ENCODE measurements around the gene CPN2.

CPN2 gene

DNA sequence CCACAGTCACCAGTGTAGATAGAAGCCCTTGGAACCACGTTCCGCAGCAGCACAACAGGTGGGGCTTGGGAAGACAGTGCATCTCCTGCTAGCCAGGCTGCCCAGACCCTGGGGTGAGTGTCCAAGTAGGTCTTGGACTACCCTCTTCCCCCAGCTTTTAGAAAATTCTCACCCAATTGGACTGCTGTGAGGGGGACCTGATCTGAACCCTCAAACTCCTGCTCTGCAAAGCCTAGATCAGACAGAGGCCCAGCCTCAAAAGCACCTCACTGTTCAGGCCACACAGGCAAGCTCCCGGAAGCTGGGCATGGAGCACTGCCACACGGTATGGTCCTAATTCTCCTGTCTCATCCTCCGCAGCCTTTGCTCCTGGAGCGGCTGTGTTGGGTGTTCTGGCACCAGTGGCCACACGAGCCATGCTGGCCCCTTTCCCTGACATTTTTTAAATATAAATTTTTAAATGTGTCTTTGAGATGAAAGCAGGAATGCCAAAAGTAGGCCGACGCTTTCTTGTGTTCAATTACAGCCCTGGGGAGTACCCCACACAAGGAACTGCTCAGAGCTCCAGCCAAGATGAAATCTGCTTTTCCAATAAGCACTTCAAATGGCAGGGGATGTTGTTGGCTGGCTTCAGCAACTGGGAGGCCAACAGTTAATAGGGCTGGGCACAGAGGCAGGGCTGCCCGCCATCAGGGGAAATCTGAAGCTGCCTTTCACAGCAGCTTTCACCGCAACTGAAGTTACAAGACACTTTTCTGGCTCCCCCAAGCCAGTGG lies 40.9 kb downstream of the CPN2 start:
- no peak for DNase-seq

DNA sequence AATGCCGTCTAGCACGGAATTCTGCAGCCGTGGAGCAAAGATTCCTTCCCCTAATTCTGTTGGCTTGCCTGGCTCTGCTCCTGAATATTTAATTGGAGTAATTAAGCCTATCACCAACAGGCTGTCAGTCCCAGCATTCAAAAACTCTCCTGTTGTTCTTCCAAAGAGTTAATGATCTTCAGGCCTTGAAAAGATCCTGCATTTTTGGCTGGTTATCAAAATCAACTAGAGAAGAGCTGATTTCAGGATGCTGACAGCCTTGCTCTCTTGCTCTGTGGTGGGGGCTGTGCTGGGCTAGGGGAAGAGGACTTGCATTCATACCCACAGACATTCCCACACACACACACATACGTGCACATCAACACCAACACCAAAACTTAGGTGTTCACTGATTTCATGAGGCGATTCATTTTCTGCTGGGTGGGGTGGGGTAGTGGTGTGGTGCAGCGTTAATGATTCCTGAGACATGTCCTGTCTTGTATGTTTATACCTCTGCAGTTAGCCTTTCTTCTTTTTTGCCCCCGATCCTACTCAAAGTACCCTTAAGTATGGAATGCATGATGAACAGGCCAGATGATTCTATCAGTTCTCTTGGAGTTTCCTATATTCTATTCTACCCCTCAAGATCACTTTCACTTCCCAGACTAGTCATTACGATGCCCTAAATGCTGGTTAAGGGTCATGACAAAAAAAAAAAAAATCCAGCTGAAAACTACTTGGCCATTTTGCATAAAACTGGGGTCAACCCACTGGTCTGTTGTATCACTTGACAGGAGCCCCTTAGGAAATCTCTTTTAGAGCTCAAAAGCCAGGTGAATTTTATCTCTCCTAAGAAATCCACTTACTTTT lies 42.3 kb downstream of the CPN2 start:
- DNase-seq = no peak

DNA sequence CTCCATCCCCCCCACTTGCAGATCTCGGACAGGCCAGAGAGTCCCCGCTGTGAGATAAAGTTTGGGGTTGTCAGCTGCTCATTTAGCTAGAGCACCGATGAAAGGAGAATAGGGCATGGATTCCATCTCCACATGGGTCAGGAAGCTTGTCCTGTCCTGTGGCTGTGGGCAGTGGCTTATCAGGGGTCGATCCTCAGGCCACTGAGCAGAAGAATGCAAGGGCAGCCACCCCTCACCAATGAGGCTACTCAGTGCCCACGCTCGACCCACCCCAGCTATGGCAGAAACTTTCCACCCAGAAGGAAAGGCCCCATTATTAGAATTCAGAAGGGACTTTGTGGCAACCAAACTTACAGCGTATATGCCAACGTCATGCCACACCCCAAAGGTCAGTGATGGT lies 43.3 kb downstream of the CPN2 start:
- no peak for DNase-seq

DNA sequence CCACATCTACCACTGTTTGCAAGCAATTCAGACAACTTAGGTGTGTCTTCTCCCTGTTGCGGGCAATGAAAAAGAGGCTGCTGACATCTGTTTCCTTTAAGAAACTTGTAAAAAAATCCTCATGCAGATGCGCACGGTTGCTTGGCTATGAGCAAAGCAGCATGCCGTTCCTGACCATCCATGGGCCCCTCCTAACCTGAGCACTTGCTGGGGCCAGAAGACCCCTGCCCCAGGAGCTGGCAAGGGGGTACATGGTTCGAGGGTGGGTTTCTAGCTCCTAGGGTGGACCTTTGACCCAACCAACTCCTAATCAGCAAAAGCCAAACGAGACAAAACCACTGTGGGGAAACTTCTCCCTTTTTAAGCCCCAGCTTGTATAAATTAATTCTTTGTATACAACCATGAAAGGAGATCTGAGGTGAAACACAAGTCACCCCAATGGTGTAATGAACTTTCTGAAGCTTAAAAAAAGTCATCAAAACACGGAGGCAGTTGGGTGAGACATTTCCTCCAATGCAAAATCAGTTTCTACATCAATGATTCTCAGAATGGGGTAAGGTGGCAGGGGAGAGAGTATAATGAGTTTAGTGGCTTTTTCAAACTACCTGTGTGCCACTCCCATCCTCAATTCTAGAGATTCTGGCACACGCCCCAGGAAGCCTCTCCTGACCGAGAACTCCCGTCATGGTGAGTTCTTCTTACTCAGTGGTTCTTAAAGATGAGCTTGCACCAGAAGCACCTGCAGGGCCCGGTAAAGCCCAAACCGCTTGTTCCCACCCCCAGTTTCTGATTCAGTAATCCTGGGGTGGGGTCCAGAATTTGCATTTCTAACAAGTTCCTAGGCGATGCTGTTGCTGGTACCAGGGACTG lies 44.1 kb downstream of the CPN2 start:
- DNase-seq = no peak

DNA sequence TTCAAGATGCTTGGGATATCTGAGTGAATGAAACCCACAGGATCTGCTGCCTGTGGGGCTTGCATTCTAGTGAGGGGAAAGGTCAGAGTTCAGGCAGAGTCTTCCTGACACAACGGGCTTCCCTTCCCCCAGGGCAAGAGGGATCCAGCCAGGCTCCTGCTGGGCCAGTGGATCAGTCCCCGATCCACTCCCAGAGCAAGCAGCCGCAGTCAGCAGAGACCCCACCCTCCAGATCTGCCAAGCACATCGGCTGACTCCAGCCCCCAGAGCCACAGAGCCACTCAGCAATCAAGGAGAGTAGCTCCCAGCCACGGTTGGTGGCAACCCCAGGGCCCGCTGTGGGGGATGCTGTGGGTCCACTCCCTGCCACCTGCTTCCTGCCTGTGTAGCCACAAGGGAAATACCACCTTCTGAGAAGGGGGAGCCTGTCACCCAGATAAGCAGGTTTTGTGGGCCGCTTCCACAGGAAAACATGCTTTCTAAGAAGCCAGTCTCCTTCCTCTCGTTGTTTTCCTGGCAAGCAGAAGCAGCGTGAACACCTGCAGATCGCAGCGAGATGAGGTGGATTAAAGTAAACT lies 44.9 kb downstream of the CPN2 start:
- DNase-seq = no peak

DNA sequence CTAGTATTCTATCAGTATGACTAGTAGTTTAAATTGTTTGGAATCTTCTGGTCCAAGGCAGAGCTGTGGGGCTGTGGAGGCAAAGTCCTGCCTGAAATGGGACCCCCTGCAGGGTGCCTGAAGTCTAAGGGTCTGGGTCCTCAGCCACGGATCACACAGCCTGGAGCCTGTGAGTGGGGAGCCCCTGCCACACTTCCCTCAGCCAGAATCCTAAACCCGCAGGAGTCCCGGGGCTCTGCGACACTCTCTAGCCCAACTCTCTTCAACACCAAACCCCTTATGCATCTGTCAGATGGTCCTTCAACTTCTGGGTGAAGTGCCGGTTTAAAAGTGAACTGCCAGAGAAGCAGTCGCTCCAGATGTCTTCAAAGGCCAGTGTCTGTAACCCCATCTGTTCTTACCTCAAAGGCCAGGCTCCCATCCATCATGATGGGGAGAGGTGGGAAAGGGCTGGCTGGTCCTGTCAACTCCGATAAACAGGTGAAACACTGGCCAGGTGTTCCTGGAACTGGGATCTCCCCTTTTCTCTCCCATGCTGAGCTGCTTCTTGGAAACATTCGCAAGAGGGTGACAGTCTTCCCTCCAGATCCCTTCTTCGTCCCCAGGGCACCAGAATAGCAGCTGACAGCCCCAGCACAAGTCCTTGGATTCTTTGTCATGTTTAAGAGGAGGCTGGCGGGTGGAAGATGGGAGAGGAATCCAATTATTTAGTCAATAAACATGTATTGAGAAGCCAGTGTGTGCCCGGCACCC lies 45.6 kb downstream of the CPN2 start:
- DNase-seq = no peak

DNA sequence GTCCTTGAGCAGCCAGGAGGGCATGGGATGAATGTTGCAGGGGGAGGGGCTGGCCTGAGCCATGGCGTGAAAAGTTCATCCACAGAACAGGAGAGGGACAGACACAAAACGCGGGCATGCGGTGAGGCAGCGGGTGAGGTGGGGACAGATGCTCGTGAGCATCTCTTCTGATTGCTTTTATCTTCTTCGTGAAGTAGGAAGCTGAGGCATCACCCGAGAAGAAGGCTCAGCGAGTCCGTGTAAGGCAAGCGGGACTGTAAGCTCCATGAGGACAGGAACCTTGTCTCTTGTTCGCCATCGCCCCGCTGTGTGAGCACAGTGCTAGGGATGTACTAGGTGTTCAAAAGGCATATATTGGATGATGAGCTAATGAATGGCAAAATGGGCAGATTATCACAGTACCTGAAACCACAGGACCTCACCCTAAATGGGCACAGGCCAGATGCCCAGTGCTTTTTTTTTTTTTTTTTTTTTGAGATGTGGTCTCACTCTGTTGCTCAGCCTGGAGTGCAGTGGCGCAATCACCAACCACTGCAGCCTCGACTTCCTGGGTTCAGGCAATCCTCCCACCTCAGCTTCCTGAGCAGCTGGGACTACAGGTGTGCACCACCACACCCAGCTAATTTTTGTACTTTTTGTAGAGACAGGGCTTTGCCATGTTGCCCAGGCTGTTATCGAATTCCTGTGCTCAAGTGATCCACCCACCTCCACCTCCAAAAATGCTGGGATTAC lies 46.8 kb downstream of the CPN2 start:
- DNase-seq = no peak

DNA sequence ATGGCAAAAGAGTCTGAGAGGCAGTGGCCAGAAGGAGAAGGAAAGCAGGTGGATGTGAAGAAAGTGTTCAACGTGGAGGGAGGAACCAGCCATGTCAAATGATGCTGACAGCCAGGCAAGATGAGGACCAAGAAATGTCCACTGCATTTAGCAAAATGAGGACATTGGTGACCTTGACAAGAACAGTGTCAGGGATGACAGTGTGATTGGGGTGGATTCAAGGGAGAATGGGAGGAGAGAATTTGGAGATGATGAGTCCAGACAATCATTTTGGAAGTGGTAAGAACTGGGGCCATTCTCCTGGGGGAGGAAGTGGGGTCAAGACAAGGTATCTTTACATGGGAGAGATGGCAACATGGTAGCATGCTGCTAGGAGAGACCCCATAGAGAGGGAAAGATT lies 47.4 kb downstream of the CPN2 start:
- DNase-seq = no peak

DNA sequence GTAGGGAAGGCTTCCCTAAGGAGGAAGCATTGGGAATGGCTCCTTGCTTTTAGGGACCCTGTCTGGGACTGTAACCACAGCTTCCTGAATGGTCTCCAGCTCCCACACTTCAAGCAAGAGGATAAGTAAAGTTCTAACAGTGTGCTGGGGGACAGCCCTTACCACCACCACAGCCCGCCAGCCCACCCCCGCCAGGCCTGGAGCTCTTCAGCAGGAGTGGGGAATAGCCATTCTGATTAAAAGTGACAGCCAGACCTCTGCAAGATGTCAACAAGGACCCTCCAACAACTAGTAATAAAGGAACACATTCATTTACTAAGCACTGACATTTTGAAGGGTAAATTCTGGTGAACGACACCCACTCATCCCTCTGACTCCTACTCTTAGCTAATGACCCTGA lies 49.4 kb downstream of the CPN2 start:
- no peak for DNase-seq

DNA sequence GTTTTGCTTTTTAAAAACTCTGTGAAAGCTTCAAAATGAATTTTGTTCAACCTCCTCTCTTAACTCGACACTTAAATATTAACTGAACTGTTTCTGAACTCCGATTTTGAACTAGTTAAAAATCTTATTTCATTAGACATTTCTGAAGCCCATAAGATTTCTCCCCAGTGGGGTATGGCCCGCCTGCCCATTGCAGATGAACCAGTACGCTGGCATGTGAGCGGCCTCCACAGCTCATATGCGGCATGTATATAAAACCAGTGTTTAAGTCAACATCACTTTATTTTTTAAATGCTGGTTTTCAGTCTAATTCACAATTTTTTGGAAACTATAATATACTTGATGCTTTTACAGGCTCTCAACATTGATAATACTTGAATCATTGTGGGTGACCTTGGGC lies 50.2 kb downstream of the CPN2 start:
- DNase-seq = no peak

DNA sequence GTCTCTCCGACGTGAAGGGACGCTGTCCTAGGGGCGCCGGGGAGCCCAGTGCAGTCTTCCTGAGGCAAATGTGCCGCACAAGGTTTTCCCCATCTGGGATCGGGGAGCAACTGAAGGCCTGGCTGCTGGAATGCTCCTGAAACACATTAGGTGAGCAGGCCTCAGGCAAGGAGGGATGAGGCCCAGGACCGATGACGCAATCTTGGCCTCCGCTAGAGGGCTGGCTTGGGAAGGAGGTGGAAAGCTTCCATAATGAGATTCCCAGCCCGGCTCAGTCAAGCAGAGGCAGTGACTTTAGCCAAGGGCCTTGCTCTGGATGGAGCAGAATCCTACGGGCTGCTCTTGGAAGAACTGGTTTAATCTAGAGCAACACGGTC lies 50.8 kb downstream of the CPN2 start:
- DNase-seq = no peak

DNA sequence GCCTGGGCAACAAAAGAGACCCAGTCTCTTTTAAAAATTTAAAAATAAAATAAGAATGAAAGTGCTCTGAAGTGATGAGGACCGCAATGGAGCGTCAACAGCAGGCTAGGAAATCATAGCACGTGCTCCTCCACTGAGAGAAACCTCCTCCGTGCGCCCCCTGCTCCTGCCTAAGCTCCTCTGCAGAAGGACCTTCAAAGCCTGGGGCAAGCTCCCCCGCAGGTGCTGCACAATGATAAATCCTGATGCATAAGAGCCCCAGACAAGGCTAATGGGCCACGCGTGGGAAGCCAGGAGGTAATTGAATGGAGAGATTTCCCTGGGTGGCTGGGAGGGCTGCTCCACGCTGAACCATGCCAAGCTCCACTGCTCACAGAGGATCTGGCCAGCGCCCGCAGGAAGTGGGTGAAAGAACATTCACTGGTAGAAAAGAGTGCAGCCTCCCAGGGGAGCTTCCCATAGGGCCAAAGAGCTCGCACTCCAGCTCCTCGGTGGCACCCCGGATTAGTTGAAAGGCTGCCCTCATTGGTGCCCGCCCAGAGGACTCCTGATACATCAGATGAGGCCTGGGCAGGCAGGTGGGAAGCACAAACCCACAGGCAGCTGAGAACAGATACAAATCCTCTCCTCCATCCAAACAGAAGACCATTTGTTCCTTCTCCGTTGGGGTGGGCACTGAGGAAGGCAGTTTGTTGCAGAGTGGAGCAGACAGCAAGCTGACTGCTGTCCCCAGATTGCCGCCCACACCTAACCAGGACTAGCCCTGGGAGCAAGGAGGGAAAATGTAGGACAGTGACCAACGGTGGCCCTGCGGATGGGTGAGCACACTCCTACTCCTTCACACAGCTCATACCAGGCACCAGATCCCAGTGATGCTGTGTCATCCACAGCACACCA lies 52.5 kb downstream of the CPN2 start:
- no peak for DNase-seq

DNA sequence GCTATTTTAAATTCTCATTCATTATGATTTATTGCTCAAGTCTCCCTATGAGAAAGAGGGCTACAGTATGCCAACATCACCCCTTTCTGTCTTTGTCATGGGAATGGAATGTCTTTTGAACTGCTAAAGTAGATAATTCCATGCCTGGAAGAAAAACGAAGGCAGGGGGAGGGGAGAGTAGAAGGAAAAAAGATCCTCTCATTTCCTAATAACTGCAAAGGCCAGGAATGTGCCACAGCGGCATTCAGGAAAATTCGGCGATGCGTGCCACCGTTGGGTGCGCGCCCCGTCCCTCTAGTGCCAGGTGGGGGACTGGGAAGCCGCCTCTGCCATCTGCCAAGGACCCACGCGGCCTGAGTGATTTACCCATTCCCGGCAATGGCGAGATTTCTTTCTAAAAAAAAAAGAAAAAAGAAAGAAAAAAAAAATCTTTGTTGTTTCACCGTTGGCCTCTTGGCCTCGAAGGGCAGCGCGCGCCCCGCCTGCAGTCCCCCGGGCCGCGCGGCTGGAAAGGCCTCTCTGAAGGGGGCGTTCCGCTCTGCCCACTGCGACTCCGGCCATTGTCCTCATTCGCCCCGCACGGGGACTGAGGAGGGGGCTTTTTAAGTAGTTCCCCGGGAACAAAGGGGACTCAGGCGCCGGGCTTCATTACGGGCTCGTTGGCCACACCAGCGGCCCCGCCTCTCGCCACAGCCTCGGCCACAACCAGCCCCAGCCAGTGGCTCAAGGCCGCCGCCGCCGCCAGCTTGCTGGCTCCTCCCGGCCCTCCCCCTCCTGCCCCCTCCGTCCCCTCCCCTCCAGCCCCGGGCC lies 54.5 kb downstream of the CPN2 start:
- no peak for DNase-seq

DNA sequence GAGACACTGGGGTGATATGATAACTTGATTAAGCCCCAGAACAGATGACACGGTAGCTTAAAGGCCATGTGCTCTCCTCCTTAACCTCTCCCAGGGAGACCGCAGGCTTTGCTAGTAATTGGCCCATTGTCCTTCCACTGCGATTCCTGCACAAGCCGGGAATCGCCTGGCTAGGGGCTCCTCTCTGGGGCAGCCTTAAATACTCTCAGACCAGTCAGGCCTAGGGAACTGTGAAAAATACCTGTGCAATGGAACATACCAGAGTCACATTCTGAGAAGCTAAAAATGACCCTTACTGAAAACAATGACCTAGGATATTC lies 56.3 kb downstream of the CPN2 start:
- DNase-seq = no peak

DNA sequence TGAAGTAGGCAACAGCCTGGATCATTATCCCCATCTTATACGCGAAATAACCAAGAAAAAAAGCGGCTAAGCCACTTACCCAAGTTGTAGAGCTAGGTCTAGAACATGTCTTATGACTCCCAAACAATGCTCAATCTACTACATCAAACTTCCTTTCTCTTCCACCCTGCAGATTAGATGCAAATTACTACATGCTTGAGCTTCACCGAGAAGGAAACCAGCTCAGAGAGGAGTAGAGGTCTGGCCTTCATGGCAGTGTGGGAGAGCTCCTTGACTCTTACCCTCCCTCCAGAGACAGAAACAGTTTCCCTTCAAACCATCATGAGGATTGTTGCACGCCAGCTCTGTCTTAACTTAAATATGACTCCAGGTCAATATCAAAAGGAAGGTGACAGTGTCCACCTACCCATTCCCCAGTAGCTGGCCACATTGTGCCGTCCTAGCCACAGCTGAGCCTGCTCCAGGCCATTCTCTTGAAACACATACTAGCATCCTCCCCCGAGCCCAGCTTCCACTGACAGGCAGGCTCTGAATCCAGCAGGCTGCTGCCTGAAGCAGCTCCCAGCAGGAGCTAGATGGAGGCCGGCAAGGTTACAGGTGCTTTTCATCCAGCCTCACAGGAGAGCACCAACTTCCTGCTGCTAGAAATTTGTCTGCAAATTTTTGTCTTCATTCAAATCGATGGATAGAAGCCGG lies 56.8 kb downstream of the CPN2 start:
- DNase-seq = no peak

DNA sequence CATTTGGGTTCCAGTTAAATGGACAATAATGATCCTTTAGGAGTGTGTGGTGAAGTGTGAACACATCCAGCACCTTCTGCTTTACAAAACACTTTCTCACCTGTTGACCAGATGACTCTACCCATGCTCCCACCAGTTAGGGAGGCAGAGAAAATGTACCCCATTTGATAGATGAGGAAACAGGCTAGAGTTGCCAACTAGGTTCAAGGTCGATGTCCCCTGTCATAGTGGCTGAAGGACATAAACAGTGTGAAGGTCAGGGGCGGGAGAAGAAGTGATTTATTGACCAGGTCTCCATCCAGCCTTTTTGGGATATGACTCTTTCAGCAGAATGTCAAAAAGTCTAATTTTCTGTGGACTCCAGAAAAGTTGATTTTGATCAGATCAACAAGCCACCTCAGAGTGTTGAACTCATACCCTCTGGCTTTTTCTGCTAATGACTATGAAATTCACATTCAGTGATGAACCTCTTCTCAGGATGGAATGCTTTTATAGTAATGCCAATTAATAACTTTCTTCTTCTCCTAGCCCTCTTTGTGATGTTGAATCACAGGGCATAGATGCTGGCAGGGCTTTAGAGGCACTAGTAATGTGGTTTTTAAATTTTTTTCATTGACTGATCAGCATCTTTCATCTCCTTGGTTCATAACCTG lies 57.5 kb downstream of the CPN2 start:
- no peak for DNase-seq

DNA sequence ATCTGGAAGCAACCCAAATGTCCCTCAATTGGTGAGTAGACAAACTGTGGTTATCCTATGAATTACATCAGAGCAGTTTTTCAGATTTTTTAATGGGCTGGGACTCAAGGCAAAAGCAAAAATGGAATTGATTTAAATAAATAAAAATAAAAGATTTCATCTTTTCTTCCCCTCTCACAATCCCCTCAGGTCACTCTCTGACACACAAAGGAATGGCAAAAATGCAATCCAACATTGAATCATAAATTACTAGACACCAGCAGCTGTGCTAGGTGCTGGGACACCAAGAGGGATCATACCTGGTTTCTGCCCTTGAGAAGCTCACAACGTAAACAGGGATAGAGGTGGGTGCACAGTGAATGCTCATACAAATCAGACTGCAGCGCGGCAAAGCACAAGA lies 58.8 kb downstream of the CPN2 start:
- no peak for DNase-seq
